ENCODE results near the gene PNMA8B.

Gene PNMA8B

GRCh38 chr19:46486358-46486757, 9.3 kb downstream of the PNMA8B start:
- DNase-seq (ENCODE audit: low spot score) = no peak

GRCh38 chr19:46484656-46485055, 11.0 kb downstream of the PNMA8B start:
- DNase-seq (ENCODE audit: low spot score) = no peak

- no peak for DNase-seq (ENCODE audit: low spot score)
Measured at GRCh38 chr19:46482631-46483030, 13.0 kb downstream of the PNMA8B start.

GRCh38 chr19:46481947-46482346, 13.7 kb downstream of the PNMA8B start:
- no peak for DNase-seq (ENCODE audit: low spot score)

GRCh38 chr19:46481223-46481848, 14.3 kb downstream of the PNMA8B start:
- no peak for DNase-seq (ENCODE audit: low spot score)

- DNase-seq (ENCODE audit: low spot score) = no peak
Measured at GRCh38 chr19:46480415-46480814, 15.3 kb downstream of the PNMA8B start.

- no peak for DNase-seq (ENCODE audit: low spot score)
Measured at GRCh38 chr19:46478356-46478986, 17.2 kb downstream of the PNMA8B start.

- no peak for DNase-seq (ENCODE audit: low spot score)
Measured at GRCh38 chr19:46475986-46476385, 19.7 kb downstream of the PNMA8B start.

- DNase-seq (ENCODE audit: low spot score) = no peak
Measured at GRCh38 chr19:46474211-46474610, 21.5 kb downstream of the PNMA8B start.

GRCh38 chr19:46472592-46472991, 23.1 kb downstream of the PNMA8B start:
- DNase-seq (ENCODE audit: low spot score) = no peak

GRCh38 chr19:46471811-46472543, 23.7 kb downstream of the PNMA8B start:
- no peak for DNase-seq (ENCODE audit: low spot score)

- DNase-seq (ENCODE audit: low spot score) = no peak
Measured at GRCh38 chr19:46471116-46471733, 24.4 kb downstream of the PNMA8B start, which contains the start of gene PNMA8A. TSS of gene PNMA8A (minus strand) at chr19:46471563. CDS start at chr19:46471035, 528 bp downstream.

- no peak for DNase-seq (ENCODE audit: low spot score)
Measured at GRCh38 chr19:46470376-46470775, 25.3 kb downstream of the PNMA8B start.

- no peak for DNase-seq (ENCODE audit: low spot score)
Measured at GRCh38 chr19:46469541-46470185, 26.0 kb downstream of the PNMA8B start.

- DNase-seq (ENCODE audit: low spot score) = no peak
Measured at GRCh38 chr19:46466536-46467196, 29.0 kb downstream of the PNMA8B start.

GRCh38 chr19:46463516-46463915, 32.2 kb downstream of the PNMA8B start:
- no peak for DNase-seq (ENCODE audit: low spot score)

- no peak for DNase-seq (ENCODE audit: low spot score)
Measured at GRCh38 chr19:46461537-46461936, 34.1 kb downstream of the PNMA8B start.

GRCh38 chr19:46460981-46461380, 34.7 kb downstream of the PNMA8B start:
- no peak for DNase-seq (ENCODE audit: low spot score)

GRCh38 chr19:46460055-46460454, 35.6 kb downstream of the PNMA8B start:
- no peak for DNase-seq (ENCODE audit: low spot score)

GRCh38 chr19:46456930-46457329, 38.7 kb downstream of the PNMA8B start:
- no peak for DNase-seq (ENCODE audit: low spot score)

- no peak for DNase-seq (ENCODE audit: low spot score)
Measured at GRCh38 chr19:46454244-46454643, 41.4 kb downstream of the PNMA8B start.

GRCh38 chr19:46453661-46454060, 42.0 kb downstream of the PNMA8B start:
- no peak for DNase-seq (ENCODE audit: low spot score)

Measured in D341Med (cell line).